GM12874 (cell line): ENCODE results near the gene DOCK2.

Source experiments
- TF ChIP-seq, protein P1 (sequence below): IDR thresholded peaks from 2 replicates; pipeline ENCODE4 v1.5.1; 2011; ENCODE audit warnings: low read depth, mild to moderate bottlenecking, control low read depth, low read length, moderate library complexity; ENCODE audit not compliant: insufficient read depth

Gene DOCK2

GRCh38 chr5:169789417-169789940 lies 152.4 kb downstream of the DOCK2 start:
- TF ChIP-seq, protein P1, sequence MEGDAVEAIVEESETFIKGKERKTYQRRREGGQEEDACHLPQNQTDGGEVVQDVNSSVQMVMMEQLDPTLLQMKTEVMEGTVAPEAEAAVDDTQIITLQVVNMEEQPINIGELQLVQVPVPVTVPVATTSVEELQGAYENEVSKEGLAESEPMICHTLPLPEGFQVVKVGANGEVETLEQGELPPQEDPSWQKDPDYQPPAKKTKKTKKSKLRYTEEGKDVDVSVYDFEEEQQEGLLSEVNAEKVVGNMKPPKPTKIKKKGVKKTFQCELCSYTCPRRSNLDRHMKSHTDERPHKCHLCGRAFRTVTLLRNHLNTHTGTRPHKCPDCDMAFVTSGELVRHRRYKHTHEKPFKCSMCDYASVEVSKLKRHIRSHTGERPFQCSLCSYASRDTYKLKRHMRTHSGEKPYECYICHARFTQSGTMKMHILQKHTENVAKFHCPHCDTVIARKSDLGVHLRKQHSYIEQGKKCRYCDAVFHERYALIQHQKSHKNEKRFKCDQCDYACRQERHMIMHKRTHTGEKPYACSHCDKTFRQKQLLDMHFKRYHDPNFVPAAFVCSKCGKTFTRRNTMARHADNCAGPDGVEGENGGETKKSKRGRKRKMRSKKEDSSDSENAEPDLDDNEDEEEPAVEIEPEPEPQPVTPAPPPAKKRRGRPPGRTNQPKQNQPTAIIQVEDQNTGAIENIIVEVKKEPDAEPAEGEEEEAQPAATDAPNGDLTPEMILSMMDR, result no peak

DNA sequence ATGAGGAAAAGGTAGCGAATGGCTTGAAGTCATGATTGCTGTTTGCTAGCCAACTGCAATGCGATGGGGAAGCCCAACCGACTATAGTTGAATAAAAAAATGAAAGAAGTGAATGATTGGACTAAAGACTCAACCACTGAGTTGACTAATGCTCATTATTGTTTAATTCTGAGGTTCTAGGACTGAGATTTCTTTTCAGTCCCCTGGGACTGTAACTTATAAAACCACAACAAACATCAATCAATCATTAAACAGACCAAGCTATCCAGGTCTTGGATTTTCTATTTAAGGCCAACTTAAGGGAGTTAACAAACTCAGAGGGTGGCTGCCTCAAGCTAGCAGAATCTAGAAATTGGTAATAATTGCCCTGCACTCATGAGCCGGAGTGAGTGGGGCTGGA lies 154.2 kb downstream of the DOCK2 start:
- TF ChIP-seq, protein P1, result no peak

DNA sequence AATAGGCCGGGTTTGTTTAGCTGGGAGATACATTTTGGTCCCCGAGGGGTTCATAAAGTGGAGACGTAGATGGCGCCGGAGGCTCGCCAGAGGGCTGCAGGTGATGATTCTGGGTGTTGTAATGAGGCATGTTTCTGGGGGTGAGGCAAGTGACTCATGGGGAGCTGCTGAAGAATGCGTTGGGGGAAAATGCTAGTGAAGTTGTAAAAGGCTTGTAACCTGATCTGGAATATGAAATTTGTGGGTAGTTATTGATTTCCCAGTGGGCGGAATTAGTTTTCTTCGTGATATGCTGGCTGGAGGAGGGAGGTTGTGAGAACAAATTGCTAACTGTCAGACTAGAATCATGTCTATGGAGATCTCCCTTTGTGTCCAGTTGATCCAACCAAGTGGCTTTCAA lies 158.3 kb downstream of the DOCK2 start:
- TF ChIP-seq, protein P1, result no peak

- TF ChIP-seq, protein P1, result no peak
These were observed 159.7 kb downstream of the DOCK2 start for GRCh38 chr5:169796731-169797130.

DNA sequence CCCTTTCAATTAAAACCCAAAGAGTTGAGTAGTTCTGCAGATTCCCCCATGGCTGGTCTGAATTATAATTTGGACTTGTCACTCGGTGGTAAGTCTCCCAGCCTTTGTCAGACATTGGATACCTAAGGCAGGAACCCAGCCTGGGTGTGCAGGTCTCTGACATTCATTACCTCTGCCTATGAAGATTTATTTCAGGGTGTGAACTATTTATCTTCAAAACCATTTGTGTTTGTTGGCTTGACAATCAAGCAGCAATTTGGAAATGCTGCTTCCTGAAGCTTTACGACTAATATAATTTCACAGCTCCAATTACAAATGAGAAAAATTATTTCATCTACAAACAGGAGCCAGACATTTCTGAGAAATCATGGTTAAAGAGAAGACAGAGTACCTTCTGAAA lies 160.5 kb downstream of the DOCK2 start:
- TF ChIP-seq, protein P1, result no peak

DNA sequence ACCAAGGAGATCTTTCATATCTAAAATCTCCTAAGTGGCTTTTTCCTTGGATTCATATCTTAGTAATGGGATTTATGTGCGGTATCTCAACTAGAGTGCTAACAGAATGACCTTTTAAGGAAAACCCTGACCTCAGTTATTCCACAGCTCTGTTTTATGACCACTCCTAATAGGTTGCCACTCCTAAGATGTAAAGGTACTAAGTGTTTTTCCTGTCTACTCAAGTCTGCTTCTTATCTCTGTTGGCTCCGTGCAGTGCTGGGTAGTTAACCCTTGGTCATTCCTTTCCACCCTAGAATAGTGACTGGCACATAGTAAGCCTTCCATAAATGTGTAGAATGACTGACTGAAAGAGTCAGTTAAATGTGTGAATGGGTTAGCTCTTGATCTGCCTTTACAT lies 161.4 kb downstream of the DOCK2 start:
- TF ChIP-seq, protein P1, result no peak

DNA sequence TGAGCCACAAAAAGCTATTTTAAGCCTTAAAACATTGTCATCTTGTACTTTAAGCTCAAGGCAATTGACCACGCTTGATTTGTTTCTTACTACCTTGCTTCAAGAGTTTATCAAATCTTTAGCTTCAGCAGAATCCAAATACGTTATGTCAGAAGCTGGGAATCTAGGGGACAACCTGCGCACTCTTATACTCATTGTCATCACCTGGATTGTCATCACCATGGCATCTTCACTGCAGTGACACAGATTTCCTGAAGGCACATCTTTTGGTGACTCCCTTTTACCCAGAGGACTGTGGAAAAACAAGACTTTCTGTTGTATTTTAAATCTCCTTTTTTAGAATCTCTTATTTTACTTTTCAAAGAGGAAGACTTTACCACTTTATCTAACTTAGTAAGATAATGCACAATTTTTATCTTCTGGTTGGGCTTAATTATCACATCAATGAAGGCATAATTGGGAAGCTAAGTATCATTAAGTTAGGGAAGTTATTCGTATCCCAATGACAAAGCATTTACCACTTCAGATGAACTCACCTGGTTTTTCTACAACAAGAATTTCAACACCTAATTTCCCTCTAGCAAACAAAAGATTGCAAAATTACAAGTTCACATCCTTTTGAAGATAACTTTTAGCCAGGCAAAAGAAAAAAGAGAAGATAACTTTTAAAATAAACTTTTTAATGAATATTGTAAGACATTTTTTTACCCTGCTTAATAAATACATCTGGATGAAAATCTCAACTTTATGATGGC lies 162.0 kb downstream of the DOCK2 start:
- TF ChIP-seq, protein P1, result no peak
